Psoas muscle (tissue), 8 donors: ENCODE measurements around the gene SLC3A2. TPM values are rescaled to one million over a fixed set of nuclear protein-coding genes. Genes with fewer than 3 reads are reported as not detected.

Source experiments
- ATAC-seq, 4 donors: fragments of 200-7000 bp; cut with Tn5 transposase; one replicate each; pipeline ENCODE4 v1.9.1; 2020; ENCODE audit warnings: moderate library complexity in 3 of 4, mild to moderate bottlenecking in 2 of 4
- DNase-seq, 2 donors: peaks; one replicate each; pipeline ENCODE4 v3.0.0-alpha.2; 2020
- H3K27ac ChIP-seq: fragments of 200-600 bp; one replicate; pipeline ENCODE4 v1.8.0; 2022
- H3K27me3 ChIP-seq, 3 donors: fragments of 200-600 bp in 1 of 3; one replicate each; pipeline versions ENCODE4 v1.6.1 to v1.8.0; 2013 to 2022; ENCODE audit warnings: low read length in 2 of 3, mild to moderate bottlenecking in 2 of 3, moderate library complexity in 1 of 3; ENCODE audit not compliant: insufficient read depth in 3 of 3
- H3K36me3 ChIP-seq, 2 donors: fragments of 200-600 bp in 1 of 2; one replicate each; pipeline versions ENCODE4 v1.6.1 to v1.8.0; 2013 to 2022; ENCODE audit warnings: low read depth in 1 of 2, mild to moderate bottlenecking in 1 of 2, moderate library complexity in 1 of 2; ENCODE audit not compliant: insufficient read depth in 1 of 2
- H3K4me1 ChIP-seq: fragments of 200-600 bp; one replicate; pipeline ENCODE4 v1.8.0; 2022
- H3K4me3 ChIP-seq: fragments of 200-600 bp; one replicate; pipeline ENCODE4 v1.8.0; 2022; ENCODE audit warnings: mild to moderate bottlenecking
- H3K9me3 ChIP-seq: fragments of 200-600 bp; one replicate; pipeline ENCODE4 v1.8.0; 2022
- CTCF ChIP-seq: fragments of 200-600 bp; IDR thresholded peaks from one replicate; pipeline ENCODE4 v1.8.0; 2022; ENCODE audit warnings: antibody characterized with exemption
- WGBS, 3 donors: extraction: QIAGEN DNeasy Blood & Tissue Kit; methylation state at CpG; one replicate each; pipeline versions ENCODE4 v1.1.6 to v1.1.7; 2013; 5-methylcytosine and 5-hydroxymethylcytosine counted together
- intact Hi-C, 2 donors: fragments of 100-400 bp; cut with DNase I; formaldehyde crosslinking; loops; one replicate each; pipeline versions ENCODE4 v1.11.0 to v1.14.2; 2022
- polyA plus RNA-seq, 3 donors: library from polyadenylated mRNA; stranded (reverse); fragments of 200-250 nt; gene quantifications; one replicate each; pipeline ENCODE4 v1.2.3, GENCODE V29; 2013
- total RNA-seq, 4 donors: library from RNA; stranded (reverse); fragmentation: NEBNext Ultra II Directional in 2 of 4; extraction: Animal tissue kit (Norgen Biotek cat#: 25700) in 2 of 4; gene quantifications; one replicate each; pipeline versions ENCODE4 v1.2.1 to v1.2.4, GENCODE V29; 2021 to 2023
- donor health status: healthy with polysubstance abuse.
- donor health status: DM: no; HTN: no; CAD: no; lungs with moderate emphysema.
- donor health status: Bipolar disorder and iron deficiency.
- donor health status: healthy.
- donor health status: DM: yes; HTN: yes; CAD: no.
- donor health status: DM: no; HTN: no; CAD: no.
- donor health status: DM: no; HTN: no; CAD: no.
- donor health status: DM: yes; HTN: yes; CAD: no.

Gene SLC3A2
- total and polyA plus RNA-seq, 7 donors = 62.6 to 374 (median 163) TPM

- ATAC-seq = no peak
These were observed 22.2 kb downstream of the SLC3A2 start for GRCh38 chr11:62902932-62903331.

DNA sequence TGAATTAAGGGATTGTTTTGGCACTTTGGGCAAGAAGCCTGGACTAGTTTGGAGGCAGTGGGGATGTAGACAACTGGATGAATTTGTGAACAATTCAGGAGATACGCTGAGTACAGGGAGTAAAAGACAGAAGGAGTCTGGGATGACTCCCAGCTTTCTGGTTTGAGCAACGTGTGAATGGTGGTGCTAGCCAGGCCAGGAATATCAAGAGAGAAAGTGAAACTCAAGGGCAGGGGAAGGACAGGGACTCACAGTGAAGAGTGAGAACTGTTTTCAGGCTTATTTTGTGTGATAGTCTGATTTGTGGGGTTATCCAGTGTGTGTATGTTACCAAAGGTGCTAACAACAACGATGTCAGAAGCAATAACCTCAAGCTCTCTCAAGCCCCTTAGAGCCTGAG, 24.6 kb downstream of the SLC3A2 start:
- intact Hi-C loops = no loop called here
- no peaks in the 10 kb centered on the region for H3K27me3 ChIP-seq
- H3K27ac ChIP-seq = no peak overlapping the region
- 15 to 27% (median 17%) methylated on average over 3 of the region's 3 CpGs for WGBS, 3 donors
- DNase-seq (no peak), ATAC-seq (no peak)
- H3K36me3 ChIP-seq = no peaks in the 10 kb centered on the region
- H3K4me3 ChIP-seq = no peak overlapping the region
- no peak for TF ChIP-seq CTCF
- H3K9me3 ChIP-seq = no peaks in the 10 kb centered on the region
- peaks cover 5% of the 10 kb centered on the region for H3K4me1 ChIP-seq

More at GRCh38 chr11:62902932-62903331, 22.2 kb downstream of the SLC3A2 start:
- Histone ChIP-seq H3K27me3 (no peaks in the 10 kb centered on the region), H3K36me3 (no peaks in the 10 kb centered on the region), H3K9me3 (no peaks in the 10 kb centered on the region), H3K4me3 (no peak overlapping the region), H3K27ac (no peak overlapping the region), H3K4me1 (peaks cover 5% of the 10 kb centered on the region)
- TF ChIP-seq CTCF = no peak
- WGBS, 3 donors = 50 to 77% (median 64%) methylated on average over 1 of the region's 1 CpG
- intact Hi-C loops = no loop called here
- DNase-seq = no peak

DNA sequence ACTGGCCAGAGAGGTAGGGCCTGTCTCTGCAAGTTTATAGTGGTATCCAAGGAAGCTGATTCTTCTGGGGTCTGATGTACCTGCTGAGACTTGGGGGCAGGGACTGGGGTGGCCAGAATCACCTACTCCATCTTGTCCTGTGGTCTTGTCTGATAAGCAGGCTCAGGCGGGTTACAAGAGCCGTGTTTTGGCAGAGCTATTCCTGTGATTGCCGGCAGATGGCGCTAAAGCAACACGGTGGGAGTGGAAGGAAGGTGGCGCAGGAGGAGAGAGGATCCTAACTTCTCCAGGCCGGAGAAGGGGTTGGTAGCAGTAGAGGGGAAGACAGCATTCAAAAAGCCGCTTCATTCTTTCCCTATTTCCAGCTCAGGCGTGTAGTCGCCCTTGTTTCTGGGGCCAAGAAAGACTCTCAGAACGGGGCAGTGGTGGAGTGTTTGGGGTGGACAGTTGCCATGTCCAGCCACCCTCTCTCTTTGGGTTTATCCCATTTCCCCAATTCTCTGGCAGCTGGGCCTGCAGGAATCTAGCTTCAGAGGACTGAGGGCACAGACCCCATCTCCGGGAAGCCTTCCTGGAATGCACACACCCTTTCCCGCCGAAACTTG, 25.3 kb downstream of the SLC3A2 start:
- no peak overlapping the region for H3K4me3 ChIP-seq
- H3K9me3 ChIP-seq = no peaks in the 10 kb centered on the region
- TF ChIP-seq CTCF = peak; percentile 98
- H3K36me3 ChIP-seq = no peaks in the 10 kb centered on the region
- ATAC-seq = peak; percentile 83 to 94 (median 89)
- DNase-seq = peak; percentile 75 to 87
- H3K27ac ChIP-seq = no peak overlapping the region
- 17 to 23% (median 18%) methylated on average over 14 of the region's 14 CpGs for WGBS, 3 donors
- intact Hi-C loops = loop anchor here (1.0 to 2.0 kb wide), 2 partner anchors 71 to 118 kb away; no protein-coding TSS in a partner anchor
- H3K27me3 ChIP-seq = no peaks in the 10 kb centered on the region
- H3K4me1 ChIP-seq = peaks cover 5% of the 10 kb centered on the region

- Histone ChIP-seq H3K4me1 (peaks cover 5% of the 10 kb centered on the region), H3K9me3 (no peaks in the 10 kb centered on the region), H3K27ac (no peak overlapping the region), H3K36me3 (no peaks in the 10 kb centered on the region), H3K27me3 (no peaks in the 10 kb centered on the region), H3K4me3 (no peak overlapping the region)
- ATAC-seq = no peak
- intact Hi-C loops = no loop called here
- DNase-seq = no peak
- 50 to 71% (median 62%) methylated on average over 7 to 9 of the region's 9 CpGs for WGBS, 3 donors
- no peak for TF ChIP-seq CTCF
These were observed 27.9 kb downstream of the SLC3A2 start for GRCh38 chr11:62908468-62909072.
